ENCODE measurements around the gene ELAC2. TPM values are rescaled to one million over a fixed set of nuclear protein-coding genes. Genes with fewer than 3 reads are reported as not detected.

Gene ELAC2
- total and polyA plus RNA-seq, 2 of the 4 experiments (the other 2 are of a cell fraction), result 75.2 to 80.7 TPM

DNA sequence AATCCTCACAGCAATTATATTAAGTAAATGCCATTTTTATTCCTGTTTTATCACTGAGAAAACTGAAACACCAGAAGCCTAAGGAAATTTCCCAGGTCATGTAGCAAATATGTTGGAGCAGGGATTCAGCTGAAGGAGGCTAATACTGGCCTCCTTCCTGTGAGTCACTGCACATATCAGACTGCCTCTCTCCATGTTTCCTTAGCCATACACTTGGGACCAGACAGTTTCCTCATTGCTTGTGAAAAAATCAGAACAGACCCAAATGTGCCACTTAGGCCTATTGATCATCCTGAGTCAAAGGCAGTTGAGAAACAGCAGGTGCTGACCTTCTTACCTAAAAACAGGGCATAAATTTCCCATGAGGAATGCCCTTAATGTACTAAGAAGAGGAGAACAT lies 18.9 kb upstream of the ELAC2 start:
- TF ChIP-seq MAFK (IDR thresholded peaks at IDR 0.05; ENCODE audit: low read depth, low read length) (no peak), POLR2A (IDR thresholded peaks at IDR 0.05; ENCODE audit: low read depth, low read length) (no peak), CEBPB (IDR thresholded peaks at IDR 0.05; ENCODE audit: low read depth, low read length) (no peak), CHD1 (IDR thresholded peaks at IDR 0.05; ENCODE audit: low read depth, low read length) (no peak), RFX5 (IDR thresholded peaks at IDR 0.05; ENCODE audit: low read depth, low read length) (no peak), BHLHE40 (IDR thresholded peaks at IDR 0.05; ENCODE audit: low read depth, low read length) (no peak), SMC3 (IDR thresholded peaks at IDR 0.05; ENCODE audit: low read depth, low read length) (no peak), CTCF (conservative IDR thresholded peaks at IDR 0.05; ENCODE audit: low read depth, low read length) (no peak), MXI1 (IDR thresholded peaks at IDR 0.05; ENCODE audit: borderline replicate concordance, low read depth, low read length) (no peak), RCOR1 (IDR thresholded peaks at IDR 0.05; ENCODE audit: insufficient replicate concordance, low read length) (no peak), NFE2L2 (IDR thresholded peaks at IDR 0.05; ENCODE audit: low read depth, low read length) (no peak), FOS (IDR thresholded peaks at IDR 0.05; ENCODE audit: low read depth, low read length) (no peak), MAZ (IDR thresholded peaks at IDR 0.05; ENCODE audit: borderline replicate concordance, low read depth, low read length) (no peak), RAD21 (IDR thresholded peaks at IDR 0.05; ENCODE audit: low read length) (no peak)
- TF ChIP-seq, protein P1, sequence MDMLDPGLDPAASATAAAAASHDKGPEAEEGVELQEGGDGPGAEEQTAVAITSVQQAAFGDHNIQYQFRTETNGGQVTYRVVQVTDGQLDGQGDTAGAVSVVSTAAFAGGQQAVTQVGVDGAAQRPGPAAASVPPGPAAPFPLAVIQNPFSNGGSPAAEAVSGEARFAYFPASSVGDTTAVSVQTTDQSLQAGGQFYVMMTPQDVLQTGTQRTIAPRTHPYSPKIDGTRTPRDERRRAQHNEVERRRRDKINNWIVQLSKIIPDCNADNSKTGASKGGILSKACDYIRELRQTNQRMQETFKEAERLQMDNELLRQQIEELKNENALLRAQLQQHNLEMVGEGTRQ (IDR thresholded peaks at IDR 0.05; ENCODE audit: low read depth, low read length), result no peak
- TF ChIP-seq, protein P2, sequence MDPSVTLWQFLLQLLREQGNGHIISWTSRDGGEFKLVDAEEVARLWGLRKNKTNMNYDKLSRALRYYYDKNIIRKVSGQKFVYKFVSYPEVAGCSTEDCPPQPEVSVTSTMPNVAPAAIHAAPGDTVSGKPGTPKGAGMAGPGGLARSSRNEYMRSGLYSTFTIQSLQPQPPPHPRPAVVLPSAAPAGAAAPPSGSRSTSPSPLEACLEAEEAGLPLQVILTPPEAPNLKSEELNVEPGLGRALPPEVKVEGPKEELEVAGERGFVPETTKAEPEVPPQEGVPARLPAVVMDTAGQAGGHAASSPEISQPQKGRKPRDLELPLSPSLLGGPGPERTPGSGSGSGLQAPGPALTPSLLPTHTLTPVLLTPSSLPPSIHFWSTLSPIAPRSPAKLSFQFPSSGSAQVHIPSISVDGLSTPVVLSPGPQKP (IDR thresholded peaks at IDR 0.05; ENCODE audit: borderline replicate concordance, low read depth, low read length), result no peak
- in situ Hi-C loops (cut with MboI; ENCODE audit: low sequenced_read_pairs), result no loop called here

More for the DNA sequence above, 18.9 kb upstream of the ELAC2 start:
- H3K23ac ChIP-seq (ENCODE audit: low read depth, low read length), result no peak overlapping the region
- H3K9me3 ChIP-seq (ENCODE audit: control insufficient read depth, insufficient read depth, low read length), result 0 out of 2 replicates have a peak, but pooled peaks cover 2% of the 10 kb centered on the region
- DNase-seq (peak; percentile 11), ATAC-seq (ENCODE audit: low read depth) (no peak)
- BruUV-seq (replicated peaks), result no TSS peak
- H2BK15ac ChIP-seq (ENCODE audit: low read depth, low read length), result no peak overlapping the region
- no peak overlapping the region for H4K91ac ChIP-seq (ENCODE audit: insufficient read depth, low read depth, low read length)
- H3K4me2 ChIP-seq (ENCODE audit: low read depth, low read length), result no peak overlapping the region
- no peak overlapping the region for H3K14ac ChIP-seq (replicated peaks; ENCODE audit: low read depth, low read length)
- no peaks in the 10 kb centered on the region for H3K36me3 ChIP-seq (ENCODE audit: control insufficient read depth, insufficient read depth, low read length)
- H3K79me1 ChIP-seq (ENCODE audit: low read depth in 1 of 2, low read length in 2 of 2), result no peaks in the 10 kb centered on the region
- no peak overlapping the region for H2BK5ac ChIP-seq (ENCODE audit: low read depth, low read length, poor library complexity, severe bottlenecking)
- H4K20me1 ChIP-seq (ENCODE audit: insufficient read depth, low read length), result no peaks in the 10 kb centered on the region
- H2AFZ ChIP-seq (replicated peaks; ENCODE audit: low read length, poor library complexity), result no peak overlapping the region
- H3K27ac ChIP-seq (ENCODE audit: insufficient read depth, low read length), result no peak overlapping the region
- H2BK120ac ChIP-seq (ENCODE audit: low read depth, low read length), result no peak overlapping the region
- dilution Hi-C loops (cut with HindIII; ENCODE audit: low sequenced_read_pairs, unreplicated experiment) (no loop called here), intact Hi-C loops (cut with micrococcal nuclease) (loop anchor here (10.0 kb wide), 1 partner anchor 1888 kb away; no protein-coding TSS in a partner anchor)
- H3K56ac ChIP-seq (ENCODE audit: extremely low read depth, insufficient read depth, low read length), result no peak overlapping the region
- no peaks in the 10 kb centered on the region for H3K4me1 ChIP-seq (ENCODE audit: control insufficient read depth, insufficient read depth, low read length)
- no peak overlapping the region for H2BK20ac ChIP-seq (ENCODE audit: low read depth, low read length)
- POLR2A ChIA-PET (ENCODE audit: unreplicated experiment), result no interaction called here
- peaks cover 18% of the 10 kb centered on the region for H3K27me3 ChIP-seq (ENCODE audit: control insufficient read depth, insufficient read depth, low read length)
- no peak overlapping the region for H4K8ac ChIP-seq (ENCODE audit: low read depth in 2 of 2, low read length in 2 of 2)
- CTCF ChIA-PET, result no interaction called here
- no peak overlapping the region for H4K5ac ChIP-seq (ENCODE audit: low read depth, low read length)
- H2AK5ac ChIP-seq (ENCODE audit: low read depth, low read length), result no peak overlapping the region
- H3K9ac ChIP-seq (ENCODE audit: low read depth, low read length), result no peak overlapping the region
- no peak overlapping the region for H3K4me3 ChIP-seq (ENCODE audit: insufficient read depth, low read depth, low read length)
- H3K4ac ChIP-seq (ENCODE audit: low read depth, low read length), result no peak overlapping the region
- H3K18ac ChIP-seq (ENCODE audit: low read depth, low read length), result no peak overlapping the region
- H2AK9ac ChIP-seq (replicated peaks; ENCODE audit: low read depth, low read length, poor library complexity), result no peak overlapping the region
- H3K9me1 ChIP-seq (ENCODE audit: insufficient read depth, low read length), result no peaks in the 10 kb centered on the region
